Upper lobe of left lung (tissue), 4 donors: Measurements from ENCODE around the gene RTL1.

Experiments
- POLR2A ChIP-seq, 4 donors: fragments of 450-650 bp; IDR thresholded peaks; one replicate each; pipeline ENCODE4 v1.5.1; 2016 to 2017; ENCODE audit warnings: antibody characterized with exemption in 4 of 4, mild to moderate bottlenecking in 2 of 4
- POLR2AphosphoS5 ChIP-seq, 2 donors: sonication (generic); formaldehyde crosslinking; IDR thresholded peaks; one replicate each; pipeline ENCODE4 v1.5.1; 2017; ENCODE audit warnings: antibody characterized with exemption in 2 of 2
- TF ChIP-seq, protein P1 (sequence below), 6 experiments: fragments of 450-650 bp in 4 of 6; fragments of 200-600 bp in 2 of 6; sonication (generic) in 2 of 6; IDR thresholded peaks; one replicate each; pipeline ENCODE4 v1.5.1; 2016 to 2019; ENCODE audit warnings: antibody characterized with exemption in 6 of 6

DNA sequence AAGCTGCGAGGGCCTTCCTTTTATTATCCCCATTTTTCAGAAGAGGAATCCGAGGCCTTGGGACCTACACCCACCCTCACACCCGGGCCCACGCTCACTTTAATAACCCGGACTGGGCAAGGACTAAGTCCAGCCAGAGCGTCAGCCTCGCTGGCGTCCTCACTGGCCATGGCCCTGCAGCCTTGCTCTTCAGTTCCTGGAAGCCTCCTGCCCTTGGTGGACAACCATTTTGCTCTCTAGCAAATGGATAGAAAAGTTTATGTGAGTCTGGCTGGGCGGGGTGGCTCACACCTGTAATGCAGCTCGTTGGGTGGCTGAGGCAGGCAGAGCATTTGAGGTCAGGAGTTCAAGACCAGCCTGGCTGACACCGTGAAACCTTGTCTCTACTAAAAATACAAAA lies 9.8 kb downstream of the RTL1 start:
- TF ChIP-seq POLR2A (IDR thresholded peaks at IDR 0.05) (no peak), POLR2AphosphoS5 (IDR thresholded peaks at IDR 0.05) (no peak)
- TF ChIP-seq, protein P1, sequence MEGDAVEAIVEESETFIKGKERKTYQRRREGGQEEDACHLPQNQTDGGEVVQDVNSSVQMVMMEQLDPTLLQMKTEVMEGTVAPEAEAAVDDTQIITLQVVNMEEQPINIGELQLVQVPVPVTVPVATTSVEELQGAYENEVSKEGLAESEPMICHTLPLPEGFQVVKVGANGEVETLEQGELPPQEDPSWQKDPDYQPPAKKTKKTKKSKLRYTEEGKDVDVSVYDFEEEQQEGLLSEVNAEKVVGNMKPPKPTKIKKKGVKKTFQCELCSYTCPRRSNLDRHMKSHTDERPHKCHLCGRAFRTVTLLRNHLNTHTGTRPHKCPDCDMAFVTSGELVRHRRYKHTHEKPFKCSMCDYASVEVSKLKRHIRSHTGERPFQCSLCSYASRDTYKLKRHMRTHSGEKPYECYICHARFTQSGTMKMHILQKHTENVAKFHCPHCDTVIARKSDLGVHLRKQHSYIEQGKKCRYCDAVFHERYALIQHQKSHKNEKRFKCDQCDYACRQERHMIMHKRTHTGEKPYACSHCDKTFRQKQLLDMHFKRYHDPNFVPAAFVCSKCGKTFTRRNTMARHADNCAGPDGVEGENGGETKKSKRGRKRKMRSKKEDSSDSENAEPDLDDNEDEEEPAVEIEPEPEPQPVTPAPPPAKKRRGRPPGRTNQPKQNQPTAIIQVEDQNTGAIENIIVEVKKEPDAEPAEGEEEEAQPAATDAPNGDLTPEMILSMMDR (IDR thresholded peaks at IDR 0.05) = no peak
